Ishikawa (cell line): Measurements from ENCODE around the gene MEGF11.

Source experiments
- CEBPB ChIP-seq: IDR thresholded peaks from 2 replicates; pipeline ENCODE4 v1.6.1; 2012
- CREB1 ChIP-seq: IDR thresholded peaks from 2 replicates; pipeline ENCODE4 v1.6.1; 2012; ENCODE audit warnings: low read depth
- EGR1 ChIP-seq: IDR thresholded peaks from 2 replicates; pipeline ENCODE4 v1.6.1; 2012
- EP300 ChIP-seq: IDR thresholded peaks from 2 replicates; pipeline ENCODE4 v1.6.1; 2012; ENCODE audit warnings: borderline replicate concordance
- FOXM1 ChIP-seq: IDR thresholded peaks from 2 replicates; pipeline ENCODE4 v1.6.1; 2012; ENCODE audit warnings: low read depth, borderline replicate concordance
- MAX ChIP-seq: IDR thresholded peaks from 2 replicates; pipeline ENCODE4 v1.6.1; 2012
- NFIC ChIP-seq: IDR thresholded peaks from 2 replicates; pipeline ENCODE4 v1.6.1; 2012
- RAD21 ChIP-seq: IDR thresholded peaks from 2 replicates; pipeline ENCODE4 v1.6.1; 2012; ENCODE audit warnings: low read depth
- REST ChIP-seq: IDR thresholded peaks from 2 replicates; pipeline ENCODE4 v1.6.1; 2012; ENCODE audit warnings: low read depth, mild to moderate bottlenecking
- TAF1 ChIP-seq: IDR thresholded peaks from 2 replicates; pipeline ENCODE4 v1.6.1; 2012; ENCODE audit warnings: low read depth, mild to moderate bottlenecking
- TCF12 ChIP-seq: IDR thresholded peaks from 2 replicates; pipeline ENCODE4 v1.6.1; 2012; ENCODE audit warnings: low read depth
- TEAD4 ChIP-seq: IDR thresholded peaks from 2 replicates; pipeline ENCODE4 v1.6.1; 2012
- USF1 ChIP-seq: IDR thresholded peaks from 2 replicates; pipeline ENCODE4 v1.6.1; 2012
- YY1 ChIP-seq: IDR thresholded peaks from 2 replicates; pipeline ENCODE4 v1.6.1; 2012; ENCODE audit warnings: low read depth
- ZBTB7A ChIP-seq: IDR thresholded peaks from 2 replicates; pipeline ENCODE4 v1.6.1; 2012; ENCODE audit warnings: low read depth

Gene MEGF11

GRCh38 chr15:66105286-66106265 lies 148.0 kb downstream of the MEGF11 start:
- no peak for TF ChIP-seq TCF12
- TF ChIP-seq MAX = no peak
- no peak for TF ChIP-seq YY1
- no peak for TF ChIP-seq CEBPB
- no peak for TF ChIP-seq FOXM1
- no peak for TF ChIP-seq USF1
- no peak for TF ChIP-seq REST
- no peak for TF ChIP-seq ZBTB7A

- TF ChIP-seq FOXM1 (no peak), TEAD4 (no peak), EP300 (no peak), TAF1 (no peak), EGR1 (no peak), YY1 (no peak), CREB1 (no peak), ZBTB7A (no peak), RAD21 (no peak), CEBPB (no peak), NFIC (no peak), MAX (no peak), REST (no peak), TCF12 (no peak), USF1 (no peak)
These were observed 150.3 kb downstream of the MEGF11 start for GRCh38 chr15:66103293-66103590.

- TF ChIP-seq CEBPB (no peak), TEAD4 (no peak), ZBTB7A (no peak), MAX (no peak)
These were observed 150.8 kb downstream of the MEGF11 start for GRCh38 chr15:66102563-66103292.

GRCh38 chr15:66101715-66102395 lies 151.7 kb downstream of the MEGF11 start:
- TF ChIP-seq CEBPB = no peak
- no peak for TF ChIP-seq TCF12
- TF ChIP-seq TAF1 = no peak
- TF ChIP-seq RAD21 = no peak
- TF ChIP-seq FOXM1 = no peak
- TF ChIP-seq REST = no peak
- TF ChIP-seq CREB1 = no peak
- no peak for TF ChIP-seq TEAD4
